Panc1 (cell line): ENCODE data around the gene SAMD14.

Source experiments
- TF ChIP-seq, protein P1 (sequence below): fragments of 450-650 bp; IDR thresholded peaks from 2 replicates; pipeline ENCODE4 v1.5.1; 2017; ENCODE audit warnings: mild to moderate bottlenecking
- TF ChIP-seq, protein P2 (sequence below), 2 experiments: IDR thresholded peaks; 2 replicates each; pipeline ENCODE4 v1.6.1; 2011 to 2012; ENCODE audit warnings: low read depth in 2 of 2, control low read depth in 1 of 2, low read length in 1 of 2, mild to moderate bottlenecking in 1 of 2, moderate library complexity in 1 of 2; ENCODE audit not compliant: insufficient read depth in 1 of 2

DNA sequence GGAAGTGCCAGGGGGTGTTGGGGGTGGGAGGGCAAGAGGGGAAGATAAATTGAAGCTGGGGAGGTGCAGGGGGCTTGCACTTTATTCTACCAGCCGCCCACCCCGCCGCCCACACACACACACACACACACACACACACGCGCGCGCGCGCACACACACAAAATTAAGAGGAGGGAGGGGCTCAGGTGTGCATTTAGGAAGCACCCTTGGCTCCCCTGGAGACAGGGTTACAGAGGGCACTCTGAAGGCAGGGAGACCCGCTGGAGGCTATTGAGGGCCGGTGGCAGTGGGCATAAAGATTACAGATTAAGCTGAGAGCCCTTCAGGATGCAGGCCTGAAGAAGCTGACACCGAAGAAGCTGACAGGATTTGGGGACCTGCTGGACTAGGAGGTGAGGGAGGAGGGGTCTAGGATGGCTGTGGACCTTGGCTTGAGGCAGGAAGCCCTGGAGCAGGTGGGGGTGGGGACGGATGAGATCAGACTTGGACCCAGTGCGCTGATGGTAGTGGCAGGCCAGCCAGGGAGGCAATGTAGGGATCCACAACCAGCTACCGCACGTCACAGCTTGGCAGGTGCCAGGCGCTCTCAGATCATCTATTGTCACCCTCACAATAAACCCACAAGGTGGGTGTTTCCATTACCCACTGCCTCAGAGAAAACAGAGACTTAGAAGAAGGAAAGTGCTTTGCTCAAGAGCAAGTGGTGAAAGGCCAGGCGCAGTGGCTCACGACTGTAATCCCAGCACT lies 772 bp upstream of the SAMD14 start:
- TF ChIP-seq, protein P1, sequence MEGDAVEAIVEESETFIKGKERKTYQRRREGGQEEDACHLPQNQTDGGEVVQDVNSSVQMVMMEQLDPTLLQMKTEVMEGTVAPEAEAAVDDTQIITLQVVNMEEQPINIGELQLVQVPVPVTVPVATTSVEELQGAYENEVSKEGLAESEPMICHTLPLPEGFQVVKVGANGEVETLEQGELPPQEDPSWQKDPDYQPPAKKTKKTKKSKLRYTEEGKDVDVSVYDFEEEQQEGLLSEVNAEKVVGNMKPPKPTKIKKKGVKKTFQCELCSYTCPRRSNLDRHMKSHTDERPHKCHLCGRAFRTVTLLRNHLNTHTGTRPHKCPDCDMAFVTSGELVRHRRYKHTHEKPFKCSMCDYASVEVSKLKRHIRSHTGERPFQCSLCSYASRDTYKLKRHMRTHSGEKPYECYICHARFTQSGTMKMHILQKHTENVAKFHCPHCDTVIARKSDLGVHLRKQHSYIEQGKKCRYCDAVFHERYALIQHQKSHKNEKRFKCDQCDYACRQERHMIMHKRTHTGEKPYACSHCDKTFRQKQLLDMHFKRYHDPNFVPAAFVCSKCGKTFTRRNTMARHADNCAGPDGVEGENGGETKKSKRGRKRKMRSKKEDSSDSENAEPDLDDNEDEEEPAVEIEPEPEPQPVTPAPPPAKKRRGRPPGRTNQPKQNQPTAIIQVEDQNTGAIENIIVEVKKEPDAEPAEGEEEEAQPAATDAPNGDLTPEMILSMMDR = no peak
- TF ChIP-seq, protein P2, sequence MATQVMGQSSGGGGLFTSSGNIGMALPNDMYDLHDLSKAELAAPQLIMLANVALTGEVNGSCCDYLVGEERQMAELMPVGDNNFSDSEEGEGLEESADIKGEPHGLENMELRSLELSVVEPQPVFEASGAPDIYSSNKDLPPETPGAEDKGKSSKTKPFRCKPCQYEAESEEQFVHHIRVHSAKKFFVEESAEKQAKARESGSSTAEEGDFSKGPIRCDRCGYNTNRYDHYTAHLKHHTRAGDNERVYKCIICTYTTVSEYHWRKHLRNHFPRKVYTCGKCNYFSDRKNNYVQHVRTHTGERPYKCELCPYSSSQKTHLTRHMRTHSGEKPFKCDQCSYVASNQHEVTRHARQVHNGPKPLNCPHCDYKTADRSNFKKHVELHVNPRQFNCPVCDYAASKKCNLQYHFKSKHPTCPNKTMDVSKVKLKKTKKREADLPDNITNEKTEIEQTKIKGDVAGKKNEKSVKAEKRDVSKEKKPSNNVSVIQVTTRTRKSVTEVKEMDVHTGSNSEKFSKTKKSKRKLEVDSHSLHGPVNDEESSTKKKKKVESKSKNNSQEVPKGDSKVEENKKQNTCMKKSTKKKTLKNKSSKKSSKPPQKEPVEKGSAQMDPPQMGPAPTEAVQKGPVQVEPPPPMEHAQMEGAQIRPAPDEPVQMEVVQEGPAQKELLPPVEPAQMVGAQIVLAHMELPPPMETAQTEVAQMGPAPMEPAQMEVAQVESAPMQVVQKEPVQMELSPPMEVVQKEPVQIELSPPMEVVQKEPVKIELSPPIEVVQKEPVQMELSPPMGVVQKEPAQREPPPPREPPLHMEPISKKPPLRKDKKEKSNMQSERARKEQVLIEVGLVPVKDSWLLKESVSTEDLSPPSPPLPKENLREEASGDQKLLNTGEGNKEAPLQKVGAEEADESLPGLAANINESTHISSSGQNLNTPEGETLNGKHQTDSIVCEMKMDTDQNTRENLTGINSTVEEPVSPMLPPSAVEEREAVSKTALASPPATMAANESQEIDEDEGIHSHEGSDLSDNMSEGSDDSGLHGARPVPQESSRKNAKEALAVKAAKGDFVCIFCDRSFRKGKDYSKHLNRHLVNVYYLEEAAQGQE (IDR thresholded peaks at IDR 0.05; ENCODE audit: insufficient read depth in 1 of 2, low read depth in 2 of 2, low read length in 1 of 2) = no peak
